Kidney (tissue), 14 donors: ENCODE results near the gene CPNE8. TPM values are rescaled to one million over a fixed set of nuclear protein-coding genes. Genes with fewer than 3 reads are reported as not detected.

Experiments
- DNase-seq, 5 donors: peaks; one replicate each; pipeline ENCODE4 v3.0.0-alpha.2; 2013 to 2020
- FAIRE-seq: peaks from 2 replicates; lab custom pipeline; 2012; peaks lifted over from hg19 to GRCh38; lab: Jason Lieb, UNC
- H3K27ac ChIP-seq, 2 donors: one replicate each; pipeline ENCODE4 v1.7.0; 2013; ENCODE audit warnings: low read depth in 2 of 2, low read length in 2 of 2, inconsistent platforms in 1 of 2
- H3K27me3 ChIP-seq: one replicate; pipeline ENCODE4 v1.7.1; 2013; ENCODE audit warnings: low read length, inconsistent platforms; ENCODE audit not compliant: control insufficient read depth, insufficient read depth
- H3K36me3 ChIP-seq, 3 donors: one replicate each; pipeline versions ENCODE4 v1.7.0 to v1.7.1; 2013; ENCODE audit warnings: low read length in 3 of 3, control low read depth in 1 of 3, inconsistent platforms in 1 of 3; ENCODE audit not compliant: insufficient read depth in 3 of 3, control insufficient read depth in 2 of 3
- H3K4me1 ChIP-seq, 3 donors: one replicate each; pipeline versions ENCODE4 v1.7.0 to v1.7.1; 2013; ENCODE audit warnings: low read length in 3 of 3, inconsistent platforms in 1 of 3, low read depth in 1 of 3; ENCODE audit not compliant: control insufficient read depth in 2 of 3, insufficient read depth in 2 of 3
- H3K4me3 ChIP-seq, 3 donors: one replicate each; pipeline versions ENCODE4 v1.7.0 to v1.8.1; 2013; ENCODE audit warnings: low read length in 3 of 3, control low read depth in 1 of 3, inconsistent platforms in 1 of 3
- H3K9ac ChIP-seq, 3 donors: one replicate each; pipeline versions ENCODE4 v1.7.0 to v1.7.1; 2013; ENCODE audit warnings: low read length in 3 of 3, control low read depth in 1 of 3, inconsistent platforms in 1 of 3
- H3K9me3 ChIP-seq, 3 donors: one replicate each; pipeline versions ENCODE4 v1.7.0 to v1.7.1; 2013; ENCODE audit warnings: low read length in 3 of 3, control low read depth in 1 of 3, inconsistent platforms in 1 of 3; ENCODE audit not compliant: control insufficient read depth in 2 of 3, insufficient read depth in 1 of 3
- intact Hi-C: fragments of 100-400 bp; cut with DNase I; formaldehyde crosslinking; loops from one replicate; pipeline ENCODE4 v1.11.1; 2022
- polyA plus RNA-seq: library from polyadenylated mRNA; stranded (reverse); fragments of 350-450 nt; fragmentation: Illumina TruSeq; extraction: RNeasy Lipid Tissue Mini Kit (QIAGEN cat#74804); gene quantifications from one replicate; pipeline ENCODE4 v1.2.3, GENCODE V29; 2014; ENCODE audit warnings: low read depth, low replicate concordance; ENCODE audit not compliant: insufficient read depth
- total RNA-seq: library from RNA; stranded (reverse); fragmentation: NEBNext Ultra II Directional; extraction: Animal tissue kit (Norgen Biotek cat#: 25700); gene quantifications from one replicate; pipeline ENCODE4 v1.2.1, GENCODE V29; 2021
- TF ChIP-seq, protein P1 (sequence below): IDR thresholded peaks from 3 replicates; pipeline ENCODE4 v1.5.1; 2012; ENCODE audit warnings: mild to moderate bottlenecking, moderate library complexity, borderline replicate concordance; ENCODE audit not compliant: insufficient read depth; ENCODE audit errors: extremely low read depth
- donor health status: control.
- donor health status: control.
- donor health status: control.
- donor health status: control.
- donor health status: control.
- donor health status: DM: yes; HTN: yes; CAD: no.
- donor health status: Normal renal cell carcinoma (clear cell type).

CPNE8 gene
- total and polyA plus RNA-seq, 2 donors from 2014 or later, result 8.8 to 28.5 TPM

DNA sequence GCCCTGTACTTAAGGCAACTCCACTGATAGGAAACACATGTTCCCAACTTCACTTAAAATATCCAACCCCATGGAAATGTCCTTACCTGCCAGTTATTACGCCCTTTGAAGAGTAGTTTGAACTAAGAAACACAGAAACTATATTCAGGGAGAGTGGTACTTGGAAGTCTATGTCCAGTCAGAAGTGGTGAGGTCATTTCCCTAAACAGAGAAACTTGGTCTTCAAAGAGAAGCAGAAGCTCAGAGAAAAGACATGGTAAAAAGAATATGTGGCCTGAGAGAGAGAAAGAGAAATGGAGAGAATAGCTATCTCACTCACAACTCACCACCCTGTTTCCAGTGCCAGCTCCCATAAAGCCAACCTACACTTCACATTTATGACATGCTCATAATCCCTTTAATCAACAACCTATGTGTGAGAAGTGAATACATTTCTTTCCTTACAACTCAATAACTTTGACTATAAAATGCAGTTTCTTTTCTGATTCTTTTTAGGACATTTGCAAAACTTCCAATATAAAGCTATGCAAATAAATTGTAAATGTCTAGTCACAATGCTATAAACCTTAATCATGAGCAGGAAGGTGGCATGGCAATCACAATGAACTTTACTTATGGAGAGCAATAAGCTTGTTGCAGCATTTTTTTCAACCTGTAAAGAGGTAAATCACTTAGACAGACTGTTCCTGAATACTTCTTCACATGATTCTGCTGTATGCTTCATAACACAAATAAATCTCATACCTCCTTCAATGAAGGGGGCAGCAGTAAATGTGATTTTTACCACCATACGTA, 67.1 kb downstream of the CPNE8 start:
- DNase-seq, result no peak
- Histone ChIP-seq H3K36me3 (no peaks in the 10 kb centered on the region), H3K4me3 (no peak overlapping the region), H3K9ac (no peak overlapping the region), H3K27me3 (no peaks in the 10 kb centered on the region), H3K4me1 (no peaks in the 10 kb centered on the region), H3K9me3 (no peaks in the 10 kb centered on the region), H3K27ac (no peak overlapping the region)
- FAIRE-seq, result no peak
- intact Hi-C loops, result no loop called here
- TF ChIP-seq, protein P1, sequence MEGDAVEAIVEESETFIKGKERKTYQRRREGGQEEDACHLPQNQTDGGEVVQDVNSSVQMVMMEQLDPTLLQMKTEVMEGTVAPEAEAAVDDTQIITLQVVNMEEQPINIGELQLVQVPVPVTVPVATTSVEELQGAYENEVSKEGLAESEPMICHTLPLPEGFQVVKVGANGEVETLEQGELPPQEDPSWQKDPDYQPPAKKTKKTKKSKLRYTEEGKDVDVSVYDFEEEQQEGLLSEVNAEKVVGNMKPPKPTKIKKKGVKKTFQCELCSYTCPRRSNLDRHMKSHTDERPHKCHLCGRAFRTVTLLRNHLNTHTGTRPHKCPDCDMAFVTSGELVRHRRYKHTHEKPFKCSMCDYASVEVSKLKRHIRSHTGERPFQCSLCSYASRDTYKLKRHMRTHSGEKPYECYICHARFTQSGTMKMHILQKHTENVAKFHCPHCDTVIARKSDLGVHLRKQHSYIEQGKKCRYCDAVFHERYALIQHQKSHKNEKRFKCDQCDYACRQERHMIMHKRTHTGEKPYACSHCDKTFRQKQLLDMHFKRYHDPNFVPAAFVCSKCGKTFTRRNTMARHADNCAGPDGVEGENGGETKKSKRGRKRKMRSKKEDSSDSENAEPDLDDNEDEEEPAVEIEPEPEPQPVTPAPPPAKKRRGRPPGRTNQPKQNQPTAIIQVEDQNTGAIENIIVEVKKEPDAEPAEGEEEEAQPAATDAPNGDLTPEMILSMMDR, result no peak

DNA sequence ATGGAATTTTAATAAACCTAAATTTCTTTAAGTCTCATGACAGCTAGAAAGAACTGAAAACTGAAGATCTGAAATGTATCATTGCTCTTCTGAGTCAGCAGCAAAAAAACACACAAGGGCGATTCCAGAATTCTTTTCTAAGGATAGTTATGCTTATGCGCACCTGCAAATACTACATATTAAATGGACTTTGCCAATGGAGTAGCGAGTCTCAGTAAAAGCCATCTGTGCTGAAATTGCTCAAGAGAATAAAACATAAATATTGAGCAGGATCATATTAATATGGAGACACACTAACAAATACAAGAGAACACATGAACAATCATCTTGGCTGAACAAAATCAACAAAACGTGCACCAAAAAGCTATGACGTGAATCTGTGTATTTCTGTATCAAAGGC, 73.7 kb downstream of the CPNE8 start:
- intact Hi-C loops, result no loop called here
- Histone ChIP-seq H3K4me3 (no peak overlapping the region), H3K27me3 (no peaks in the 10 kb centered on the region), H3K27ac (no peak overlapping the region), H3K9me3 (no peaks in the 10 kb centered on the region), H3K36me3 (no peaks in the 10 kb centered on the region), H3K4me1 (no peaks in the 10 kb centered on the region), H3K9ac (no peak overlapping the region)
- DNase-seq (no peak), FAIRE-seq (no peak)
- TF ChIP-seq, protein P1, result no peak

DNA sequence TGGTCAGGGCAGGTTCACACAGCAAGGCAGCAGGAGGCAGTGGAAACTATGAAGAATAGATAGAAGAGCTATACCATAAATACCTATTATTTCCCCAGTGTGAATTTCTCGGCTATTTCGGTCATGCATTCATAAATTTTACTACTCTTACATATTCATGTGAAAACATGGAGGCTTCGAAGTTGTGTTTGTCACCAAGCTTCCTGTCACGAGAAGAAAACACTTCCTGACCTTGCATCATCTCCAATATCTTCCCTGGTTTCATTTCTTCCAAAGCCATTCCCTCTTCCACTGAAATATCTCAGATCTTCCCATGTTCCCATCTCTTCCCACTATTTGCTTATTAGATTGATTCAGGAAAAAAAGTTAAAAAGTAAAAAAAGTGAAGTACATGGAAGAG, 80.4 kb downstream of the CPNE8 start:
- no peak overlapping the region for H3K4me3 ChIP-seq
- intact Hi-C loops, result no loop called here
- TF ChIP-seq, protein P1, result no peak
- H3K27ac ChIP-seq, result no peak overlapping the region
- H3K27me3 ChIP-seq, result no peaks in the 10 kb centered on the region
- no peaks in the 10 kb centered on the region for H3K36me3 ChIP-seq
- no peak overlapping the region for H3K9ac ChIP-seq
- no peaks in the 10 kb centered on the region for H3K4me1 ChIP-seq
- DNase-seq, result no peak
- H3K9me3 ChIP-seq, result no peaks in the 10 kb centered on the region
- FAIRE-seq, result no peak

DNA sequence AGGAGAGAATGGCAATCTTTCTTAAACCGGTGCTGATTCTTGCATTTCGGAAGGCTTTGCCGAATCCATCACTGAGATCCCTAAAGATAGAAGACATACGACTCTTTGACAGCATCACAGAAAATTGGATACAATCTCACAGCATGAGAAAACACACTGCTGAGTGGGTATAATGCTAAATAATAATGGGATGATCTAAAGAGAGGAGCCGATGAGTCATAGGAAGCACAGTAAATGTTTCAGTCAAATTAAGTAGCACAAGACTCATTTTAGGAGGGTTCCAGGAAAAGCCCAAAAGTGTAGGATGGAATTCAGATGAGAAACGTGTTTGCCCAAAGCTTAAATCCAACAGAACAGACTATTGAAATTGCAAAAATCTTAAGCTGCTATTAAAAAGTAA, 81.7 kb downstream of the CPNE8 start:
- H3K36me3 ChIP-seq, result no peaks in the 10 kb centered on the region
- H3K9me3 ChIP-seq, result no peaks in the 10 kb centered on the region
- no peak overlapping the region for H3K27ac ChIP-seq
- H3K4me3 ChIP-seq, result no peak overlapping the region
- no peak for FAIRE-seq
- TF ChIP-seq, protein P1, result no peak
- no peak overlapping the region for H3K9ac ChIP-seq
- H3K27me3 ChIP-seq, result no peaks in the 10 kb centered on the region
- H3K4me1 ChIP-seq, result no peaks in the 10 kb centered on the region
- intact Hi-C loops, result no loop called here
- no peak for DNase-seq
